ENCODE measurements around the gene NANP.

The NANP gene

DNA sequence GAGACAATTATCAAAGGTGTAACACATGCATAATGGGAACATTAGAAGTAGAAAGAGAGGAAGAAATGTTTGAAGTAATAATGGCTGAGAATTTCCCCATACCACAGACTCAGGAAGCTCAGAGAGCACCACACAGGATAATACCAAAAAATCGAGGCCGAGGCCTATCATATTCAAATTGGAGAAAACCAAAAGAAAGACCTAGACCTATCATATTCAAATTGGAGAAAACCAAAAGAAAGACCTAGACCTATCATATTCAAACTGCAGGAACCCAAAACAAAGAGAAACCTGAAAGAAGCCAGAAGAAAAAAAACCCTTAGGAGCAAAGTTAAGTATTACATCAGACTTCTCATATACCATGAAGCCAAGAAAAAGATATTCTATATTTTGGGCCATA is 56.5 kb downstream of the NANP start:
- DNase-seq = no peak

DNA sequence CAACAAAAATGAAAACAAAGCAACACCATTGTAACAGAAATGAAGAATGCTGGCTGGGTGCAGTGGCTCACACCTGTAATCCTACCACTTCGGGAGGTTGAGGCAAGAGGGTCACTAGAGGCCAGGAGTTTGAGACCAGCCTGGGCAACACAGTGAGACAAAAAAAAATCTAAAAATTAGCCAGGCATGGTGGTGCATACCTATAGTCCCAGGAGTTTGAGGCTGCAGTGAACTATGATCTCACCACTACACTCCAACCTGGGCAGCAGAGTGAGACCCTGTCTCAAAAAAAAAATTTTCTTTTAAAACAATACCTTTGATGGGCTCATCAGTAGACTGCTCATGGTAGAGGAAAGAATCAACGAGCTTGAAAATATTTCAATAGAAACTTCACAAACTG is 57.0 kb downstream of the NANP start:
- no peak for DNase-seq

DNA sequence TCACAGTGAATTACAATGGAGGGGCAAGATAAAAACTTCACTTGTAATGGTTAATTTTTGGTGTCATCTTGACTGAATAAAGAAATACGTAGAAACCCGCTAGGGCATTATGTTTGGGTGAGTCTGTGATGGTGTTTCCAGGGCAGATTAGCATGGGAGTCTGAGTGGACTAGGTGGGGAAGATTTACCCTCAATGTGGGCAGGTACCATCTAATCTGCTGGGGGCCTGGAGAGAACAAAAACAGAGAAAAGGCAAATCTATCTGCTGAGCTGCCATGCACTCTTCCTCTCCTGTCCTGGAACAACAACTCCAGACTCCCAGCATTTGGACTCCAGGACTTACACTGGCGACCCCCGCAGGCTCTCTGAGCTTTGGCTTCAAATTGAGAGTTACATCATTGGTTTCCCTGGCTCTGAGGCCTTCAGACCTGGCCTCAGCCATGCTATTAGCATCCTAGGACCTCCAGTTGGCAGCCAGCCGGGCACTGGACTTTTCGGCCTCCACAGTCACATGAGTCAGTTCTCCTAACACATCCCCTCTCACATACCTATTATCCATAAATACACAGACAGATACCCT is 58.1 kb downstream of the NANP start:
- DNase-seq = no peak

DNA sequence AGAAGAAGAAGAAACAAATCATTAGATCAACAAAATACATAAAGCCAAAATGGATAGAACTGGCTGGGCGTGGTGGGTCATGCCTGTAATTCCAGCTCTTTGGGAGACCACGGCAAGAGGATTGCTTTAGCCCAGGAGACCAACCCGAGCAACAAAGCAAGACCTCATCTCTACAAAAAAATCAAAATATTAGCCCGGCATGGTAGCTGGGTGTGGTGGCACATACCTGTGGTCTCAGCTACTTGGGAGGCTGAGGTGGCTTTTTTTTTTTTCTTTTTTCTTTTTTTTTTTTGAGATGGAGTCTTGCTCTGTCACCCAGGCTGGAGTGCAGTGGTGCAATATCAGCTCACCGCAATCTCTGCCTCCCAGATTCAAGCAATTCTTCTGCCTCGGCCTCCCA is 59.9 kb downstream of the NANP start:
- DNase-seq = no peak

DNA sequence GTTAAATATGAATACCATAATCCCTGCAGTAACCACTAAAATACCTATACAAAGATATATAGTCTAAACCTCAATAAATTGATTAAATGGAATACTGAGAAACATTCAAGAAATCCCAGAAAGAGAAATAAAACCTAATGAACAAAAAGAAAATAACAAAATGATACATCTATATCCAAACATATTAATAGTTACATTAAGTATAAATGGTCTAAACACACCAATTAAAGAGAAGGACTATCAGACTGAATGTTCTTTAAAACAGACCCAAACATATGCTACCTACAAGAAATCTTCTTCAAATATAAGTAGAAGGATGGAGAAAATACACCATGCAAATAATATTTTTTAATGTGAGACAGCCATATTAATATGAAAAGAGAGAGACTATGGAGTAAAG is 60.5 kb downstream of the NANP start:
- DNase-seq = no peak

All from activated naive CD4-positive, alpha-beta T cell treated with Interleukin-2 at 50 U/mL for 16 hours (primary cell).